Stomach (tissue), 9 donors: ENCODE measurements around the gene NPBWR2. TPM values are rescaled to one million over a fixed set of nuclear protein-coding genes. Genes with fewer than 3 reads are reported as not detected.

Source experiments
- DNase-seq, 2 donors: peaks; one replicate each; pipeline versions ENCODE4 v3.0.0 to v3.0.0-alpha.2; 2013 to 2019
- H3K27ac ChIP-seq, 5 donors: fragments of 200-600 bp in 4 of 5; sonication (generic) in 4 of 5; one replicate each; pipeline ENCODE4 v1.5.1; 2013 to 2019; ENCODE audit warnings: mild to moderate bottlenecking in 1 of 5, moderate library complexity in 1 of 5
- H3K27me3 ChIP-seq, 3 donors: fragments of 200-600 bp; sonication (generic); one replicate each; pipeline ENCODE4 v1.5.1; 2017 to 2019; ENCODE audit warnings: mixed run types in 1 of 3
- H3K36me3 ChIP-seq, 4 donors: fragments of 200-600 bp; sonication (generic); 1 replicate in 3 of 4; 2 replicates in 1 of 4; pipeline ENCODE4 v1.5.1; 2016 to 2019
- H3K4me1 ChIP-seq, 4 donors: fragments of 200-600 bp; sonication (generic); one replicate each; pipeline ENCODE4 v1.5.1; 2016 to 2019
- H3K4me3 ChIP-seq, 4 donors: fragments of 200-600 bp; sonication (generic) in 3 of 4; one replicate each; pipeline ENCODE4 v1.5.1; 2016 to 2019; ENCODE audit warnings: mild to moderate bottlenecking in 1 of 4
- H3K9me3 ChIP-seq, 4 donors: fragments of 200-600 bp; sonication (generic); one replicate each; pipeline ENCODE4 v1.5.1; 2016 to 2019
- CTCF ChIP-seq, 7 experiments: fragments of 450-650 bp in 4 of 7; fragments of 200-600 bp in 3 of 7; sonication (generic) in 3 of 7; IDR thresholded peaks; one replicate each; pipeline ENCODE4 v1.5.1; 2016 to 2019; ENCODE audit warnings: antibody characterized with exemption in 7 of 7, control low read depth in 2 of 7, mild to moderate bottlenecking in 1 of 7
- EP300 ChIP-seq: sonication (generic); formaldehyde crosslinking; IDR thresholded peaks from one replicate; pipeline ENCODE4 v1.6.1; 2017; ENCODE audit warnings: antibody characterized with exemption
- POLR2A ChIP-seq, 4 donors: fragments of 450-650 bp; IDR thresholded peaks; one replicate each; pipeline ENCODE4 v1.6.1; 2016; ENCODE audit warnings: antibody characterized with exemption in 4 of 4, control low read depth in 2 of 4, mild to moderate bottlenecking in 1 of 4, moderate library complexity in 1 of 4
- POLR2AphosphoS5 ChIP-seq, 3 donors: sonication (generic); formaldehyde crosslinking; IDR thresholded peaks; one replicate each; pipeline ENCODE4 v1.6.1; 2016; ENCODE audit warnings: antibody characterized with exemption in 3 of 3
- WGBS, 5 donors: extraction: QIAGEN DNeasy Blood & Tissue Kit in 3 of 5; methylation state at CpG; one replicate each; pipeline versions ENCODE4 v1.1.5 to v1.1.7; 2013 to 2018; 5-methylcytosine and 5-hydroxymethylcytosine counted together
- intact Hi-C: fragments of 100-400 bp; cut with DNase I; formaldehyde crosslinking; loops from one replicate; pipeline ENCODE4 v1.15.1; 2023; ENCODE audit warnings: low total_unique reads
- polyA plus RNA-seq, 3 donors: library from polyadenylated mRNA; stranded (reverse); fragments of 200-250 nt; gene quantifications; one replicate each; pipeline ENCODE4 v1.2.3, GENCODE V29; 2013
- total RNA-seq, 5 donors: library from RNA; depleted of rRNA; stranded (reverse); fragments of >200 nt; gene quantifications; one replicate each; pipeline versions ENCODE4 v1.1.0 to v1.2.3, GENCODE V29; 2014 to 2016
- donor health status: healthy with polysubstance abuse.
- donor health status: Bipolar disorder and iron deficiency.
- donor health status: healthy.

The NPBWR2 gene
- total and polyA plus RNA-seq, 8 donors, result not detected

- 62 to 74% (median 70%) methylated on average over 23 to 24 of the region's 24 CpGs for WGBS, 5 donors
- Histone ChIP-seq H3K27me3 (peaks cover 0 to 48% (median 1%) of the 10 kb centered on the region in 3 donors), H3K9me3 (no peaks in the 10 kb centered on the region), H3K36me3 (no peaks in the 10 kb centered on the region), H3K4me3 (no peak overlapping the region), H3K27ac (no peak overlapping the region), H3K4me1 (no peaks in the 10 kb centered on the region)
- no peak for DNase-seq
- no peak for TF ChIP-seq POLR2A (IDR thresholded peaks at IDR 0.05)
- no peak for TF ChIP-seq EP300
- TF ChIP-seq CTCF (IDR thresholded peaks at IDR 0.05), result no peak
- no peak for TF ChIP-seq POLR2AphosphoS5 (IDR thresholded peaks at IDR 0.05)
- intact Hi-C loops, result no loop called here
Observed at GRCh38 chr20:64151633-64152530, 44.5 kb upstream of the NPBWR2 start.

- Histone ChIP-seq H3K27ac (no peak overlapping the region), H3K36me3 (no peaks in the 10 kb centered on the region), H3K4me3 (no peak overlapping the region), H3K9me3 (peaks cover 0 to 2% (median 0%) of the 10 kb centered on the region in 4 donors), H3K4me1 (no peaks in the 10 kb centered on the region), H3K27me3 (peaks cover 0 to 48% (median 9%) of the 10 kb centered on the region in 3 donors)
- WGBS, 5 donors, result 68 to 77% (median 73%) methylated on average over 13 of the region's 13 CpGs
- TF ChIP-seq POLR2A (IDR thresholded peaks at IDR 0.05), result no peak
- intact Hi-C loops, result no loop called here
- DNase-seq, result no peak
Observed at GRCh38 chr20:64150756-64151632, 43.6 kb upstream of the NPBWR2 start.

- intact Hi-C loops, result no loop called here
- Histone ChIP-seq H3K4me3 (no peak overlapping the region), H3K36me3 (no peaks in the 10 kb centered on the region), H3K27me3 (peaks cover 0 to 45% (median 12%) of the 10 kb centered on the region in 3 donors), H3K27ac (no peak overlapping the region), H3K9me3 (peaks cover 0 to 12% (median 8%) of the 10 kb centered on the region in 4 donors), H3K4me1 (no peaks in the 10 kb centered on the region)
- 87 to 93% (median 90%) methylated on average over 25 to 26 of the region's 26 CpGs for WGBS, 5 donors
- DNase-seq, result no peak
- no peak for TF ChIP-seq POLR2AphosphoS5 (IDR thresholded peaks at IDR 0.05)
- no peak for TF ChIP-seq POLR2A (IDR thresholded peaks at IDR 0.05)
- no peak for TF ChIP-seq CTCF (IDR thresholded peaks at IDR 0.05)
- TF ChIP-seq EP300, result no peak
Observed at GRCh38 chr20:64149809-64150560, 42.6 kb upstream of the NPBWR2 start.

GRCh38 chr20:64149141-64149540 lies 41.8 kb upstream of the NPBWR2 start:
- H3K27me3 ChIP-seq, result peaks cover 0 to 37% (median 12%) of the 10 kb centered on the region in 3 donors
- intact Hi-C loops, result no loop called here
- no peak for DNase-seq
- no peak overlapping the region for H3K27ac ChIP-seq
- WGBS, 5 donors, result 79 to 93% (median 88%) methylated on average over 6 to 7 of the region's 7 CpGs
- no peak overlapping the region for H3K4me3 ChIP-seq
- peaks cover 0 to 14% (median 12%) of the 10 kb centered on the region in 4 donors for H3K9me3 ChIP-seq
- no peaks in the 10 kb centered on the region for H3K36me3 ChIP-seq
- H3K4me1 ChIP-seq, result no peaks in the 10 kb centered on the region
- no peak for TF ChIP-seq POLR2A (IDR thresholded peaks at IDR 0.05)
- TF ChIP-seq POLR2AphosphoS5 (IDR thresholded peaks at IDR 0.05), result no peak

GRCh38 chr20:64148581-64148980 lies 41.2 kb upstream of the NPBWR2 start:
- intact Hi-C loops, result no loop called here
- TF ChIP-seq POLR2A (IDR thresholded peaks at IDR 0.05) (no peak), POLR2AphosphoS5 (IDR thresholded peaks at IDR 0.05) (no peak), EP300 (no peak), CTCF (IDR thresholded peaks at IDR 0.05) (no peak)
- Histone ChIP-seq H3K27me3 (peaks cover 0 to 32% (median 12%) of the 10 kb centered on the region in 3 donors), H3K36me3 (no peaks in the 10 kb centered on the region), H3K4me3 (no peak overlapping the region), H3K27ac (no peak overlapping the region), H3K4me1 (no peaks in the 10 kb centered on the region), H3K9me3 (peaks cover 0 to 14% (median 12%) of the 10 kb centered on the region in 4 donors)
- DNase-seq, result no peak
- WGBS, 5 donors, result 69 to 78% (median 74%) methylated on average over 5 of the region's 5 CpGs
